ENCODE measurements around the gene MED14. TPM values are rescaled to one million over a fixed set of nuclear protein-coding genes. Genes with fewer than 3 reads are reported as not detected.
A peak's percentile ranks its signal among the peaks of the same experiment; 100 is the strongest.

The MED14 gene
- total and polyA plus RNA-seq, 10 of the 15 experiments (the other 5 are each of a cell fraction or from before 2014, with no cell fraction given), result 8.8 to 99.4 (median 29.4) TPM

GRCh38 chrX:40644176-40644575, 91.2 kb downstream of the MED14 start:
- H2AFZ ChIP-seq (ENCODE audit: control insufficient read depth, low read depth, low read length), result no peak overlapping the region
- POLR2A ChIA-PET, result no interaction called here

GRCh38 chrX:40637687-40638086, 97.7 kb downstream of the MED14 start:
- CTCF ChIA-PET, result interaction anchor here (2.4 kb wide), 1 partner anchor 94 kb away, joined by 8 read pairs; no protein-coding TSS in a partner anchor

More at GRCh38 chrX:40644176-40644575, 91.2 kb downstream of the MED14 start:
- Histone ChIP-seq H3K27ac (ENCODE audit: control insufficient read depth, insufficient read depth) (peak overlapping the region; percentile 53), H3K4me2 (ENCODE audit: control insufficient read depth, insufficient read depth) (peak overlapping the region; percentile 82), H3K4me3 (peak overlapping the region; percentile 47), H3K27me3 (replicated peaks in 1 of 2; ENCODE audit: control insufficient read depth in 2 of 2, insufficient read depth in 2 of 2, low read length in 1 of 2) (no peaks in the 10 kb centered on the region), H3K9ac (ENCODE audit: control insufficient read depth, insufficient read depth, low read length) (peak overlapping the region; percentile 56; the same call in 1 of the 2 replicates), H3K36me3 (ENCODE audit: control insufficient read depth in 2 of 2, insufficient read depth in 2 of 2, low read length in 1 of 2) (peaks cover 0 to 11% of the 10 kb centered on the region in 2 experiments; a peak in 2 of 4 replicates), H3K4me1 (ENCODE audit: control insufficient read depth, insufficient read depth, low read length) (no peaks in the 10 kb centered on the region), H4K20me1 (ENCODE audit: control insufficient read depth, insufficient read depth) (peaks cover 3% of the 10 kb centered on the region), H3K9me3 (replicated peaks; ENCODE audit: control insufficient read depth, insufficient read depth, low read length) (no peaks in the 10 kb centered on the region), H3K79me2 (ENCODE audit: control insufficient read depth, insufficient read depth, low read length) (peaks cover 49% of the 10 kb centered on the region)
- no peak for ATAC-seq
- BruUV-seq (replicated peaks), result no TSS peak
- FAIRE-seq, result no peak
- CTCF ChIA-PET, result interaction anchor here (1.5 to 4.5 kb wide), 4 partner anchors 8 to 471 kb away, joined by 5 to 39 read pairs (median 12); no protein-coding TSS in a partner anchor
- SMC1A ChIA-PET (ENCODE audit: uncharacterized antibody, unreplicated experiment), result interaction anchor here (0.8 to 2.0 kb wide), 3 partner anchors 9 to 100 kb away, joined by 4 to 9 read pairs (median 5); no protein-coding TSS in a partner anchor
- RAD21 ChIA-PET (ENCODE audit: unreplicated experiment), result interaction anchor here (1.0 to 1.9 kb wide), 3 partner anchors 74 to 476 kb away, joined by 3 to 12 read pairs (median 3); no protein-coding TSS in a partner anchor
- intact Hi-C loops (cut with micrococcal nuclease; ENCODE audit: unreplicated experiment), result loop anchor here (10.0 kb wide), 2 partner anchors 231 to 611 kb away; no protein-coding TSS in a partner anchor
- in situ Hi-C loops (cut with MboI), result loop anchor here (5.0 to 10.0 kb wide), 3 partner anchors 102 to 691 kb away; partner anchors contain the start of gene DDX3X
- TF ChIP-seq SPI1 (IDR thresholded peaks at IDR 0.05; ENCODE audit: borderline replicate concordance, insufficient read depth, low read depth, low read length) (peak; percentile 14; the same call in 1 of the 2 replicates), USF2 (IDR thresholded peaks at IDR 0.05; ENCODE audit: borderline replicate concordance, low read depth, low read length) (no peak)
- DNase-seq (ENCODE audit: low read depth, low spot score), result no peak
- 24% methylated on average over 5 of the region's 5 CpGs for WGBS (ENCODE audit: insufficient coverage, insufficient replicate concordance, low lambda C conversion rate, missing lambda C conversion rate)

More at GRCh38 chrX:40637687-40638086, 97.7 kb downstream of the MED14 start:
- no peak for TF ChIP-seq NRF1 (conservative IDR thresholded peaks at IDR 0.05; ENCODE audit: low read depth, low read length)
- TF ChIP-seq PAX5 (IDR thresholded peaks at IDR 0.05; ENCODE audit: borderline replicate concordance, low read depth, low read length), result no peak
- no peak for TF ChIP-seq POLR2AphosphoS5 (IDR thresholded peaks at IDR 0.05; ENCODE audit: low read length)
- no peak for TF ChIP-seq WRNIP1 (IDR thresholded peaks at IDR 0.05; ENCODE audit: borderline replicate concordance, low read depth, low read length)
- TF ChIP-seq MEF2B (IDR thresholded peaks at IDR 0.05; ENCODE audit: partially characterized antibody, poor library complexity, severe bottlenecking), result no peak
- TF ChIP-seq CBX3 (IDR thresholded peaks at IDR 0.05; ENCODE audit: borderline replicate concordance, low read depth), result no peak
- Histone ChIP-seq H3K79me2 (ENCODE audit: control insufficient read depth, insufficient read depth, low read length) (peaks cover 12% of the 10 kb centered on the region), H3K36me3 (ENCODE audit: control insufficient read depth in 2 of 2, insufficient read depth in 2 of 2, low read length in 1 of 2) (peaks cover 8 to 35% of the 10 kb centered on the region in 2 experiments), H3K9ac (ENCODE audit: control insufficient read depth, insufficient read depth, low read length) (no peak overlapping the region), H3K27ac (ENCODE audit: control insufficient read depth, insufficient read depth) (no peak overlapping the region), H3K9me3 (replicated peaks; ENCODE audit: control insufficient read depth, insufficient read depth, low read length) (no peaks in the 10 kb centered on the region), H3K27me3 (replicated peaks in 1 of 2; ENCODE audit: control insufficient read depth in 2 of 2, insufficient read depth in 2 of 2, low read length in 1 of 2) (no peaks in the 10 kb centered on the region), H4K20me1 (ENCODE audit: control insufficient read depth, insufficient read depth) (no peaks in the 10 kb centered on the region; the same call in 1 of the 2 replicates), H3K4me1 (ENCODE audit: control insufficient read depth, insufficient read depth, low read length) (no peaks in the 10 kb centered on the region; the same call in 1 of the 2 replicates), H3K4me3 (no peak overlapping the region), H3K4me2 (ENCODE audit: control insufficient read depth, insufficient read depth) (no peak overlapping the region), H2AFZ (ENCODE audit: control insufficient read depth, low read depth, low read length) (no peak overlapping the region)
- intact Hi-C loops (cut with micrococcal nuclease; ENCODE audit: unreplicated experiment) (no loop called here), in situ Hi-C loops (cut with MboI) (no loop called here)
- ChIA-PET POLR2A (no interaction called here), RAD21 (ENCODE audit: unreplicated experiment) (no interaction called here), SMC1A (ENCODE audit: uncharacterized antibody, unreplicated experiment) (interaction anchor here (1.9 kb wide), 1 partner anchor 94 kb away, joined by 8 read pairs; no protein-coding TSS in a partner anchor)
- ATAC-seq (no peak), DNase-seq (ENCODE audit: low read depth, low spot score) (no peak), FAIRE-seq (no peak)
- 81% methylated on average over 3 of the region's 3 CpGs for WGBS (ENCODE audit: insufficient coverage, insufficient replicate concordance, low lambda C conversion rate, missing lambda C conversion rate)
- no TSS peak for BruUV-seq (replicated peaks)

All from GM12878 (cell line).